GM19397 (cell line): Measurements from ENCODE around the gene MELK.

Source experiments
- ATAC-seq: cut with Tn5 transposase; IDR thresholded peaks from one replicate; pipeline ENCODE4 v1.9.1; 2021; ENCODE audit warnings: mild to moderate bottlenecking, moderate library complexity; ENCODE audit not compliant: unreplicated experiment

The MELK gene

DNA sequence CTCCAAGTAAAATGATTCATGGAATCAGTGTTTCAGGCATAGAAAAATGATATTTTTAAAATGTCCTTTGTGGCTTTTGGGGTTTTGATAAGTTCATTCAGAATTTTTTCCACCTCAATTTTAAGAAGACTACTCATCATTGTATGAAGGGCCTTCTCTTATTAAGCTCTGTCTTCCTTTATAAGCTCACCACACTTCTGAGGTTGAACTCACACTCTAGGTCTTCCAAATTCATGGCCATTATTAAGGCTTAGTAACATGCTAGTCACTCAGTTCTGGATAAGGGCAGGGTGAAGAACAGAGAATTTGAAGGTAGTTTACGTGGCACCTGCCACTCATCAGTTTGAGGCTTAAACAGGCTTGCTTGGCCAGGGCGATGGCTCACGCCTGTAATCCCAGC, 4.2 kb downstream of the MELK start:
- no peak for ATAC-seq

DNA sequence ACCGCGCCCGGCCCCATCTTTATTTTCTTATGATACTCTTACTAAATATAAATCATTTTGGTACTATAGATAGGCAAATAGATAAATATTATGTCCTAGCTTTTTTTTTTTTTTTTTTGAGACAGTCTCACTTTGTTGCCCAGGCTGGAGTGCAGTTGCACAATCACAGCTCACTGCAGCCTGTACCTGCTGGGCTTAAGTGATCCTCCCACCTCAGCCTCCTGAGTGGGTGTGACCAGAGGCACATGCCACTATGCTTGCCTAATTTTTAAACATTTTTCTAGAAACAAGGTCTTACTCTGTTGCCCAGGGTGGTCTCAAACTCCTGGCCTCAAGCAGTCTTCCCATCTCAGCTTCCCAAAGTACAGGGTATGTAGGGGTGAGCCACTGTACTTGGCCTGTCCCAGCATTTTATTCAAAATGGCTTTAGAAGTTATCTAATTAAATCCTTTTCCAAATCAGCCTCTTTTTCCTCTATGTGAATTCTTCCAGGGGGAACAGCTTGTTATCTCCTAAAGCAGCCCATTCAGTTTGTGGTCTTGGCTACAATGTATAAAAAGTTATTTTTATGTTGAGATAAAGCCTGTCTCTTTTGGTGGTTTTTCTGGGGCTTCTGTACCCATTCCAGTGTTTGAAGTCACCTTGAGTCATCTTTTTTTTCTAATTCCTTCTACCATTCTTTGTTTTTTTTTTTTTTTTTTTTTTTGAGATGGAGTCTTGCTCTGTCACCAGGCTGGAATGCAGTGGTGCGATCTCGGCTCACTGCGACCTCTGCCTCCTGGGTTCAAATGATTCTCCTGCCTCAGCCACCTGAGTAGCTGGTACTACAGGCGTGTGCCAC, 12.1 kb downstream of the MELK start:
- ATAC-seq = no peak

DNA sequence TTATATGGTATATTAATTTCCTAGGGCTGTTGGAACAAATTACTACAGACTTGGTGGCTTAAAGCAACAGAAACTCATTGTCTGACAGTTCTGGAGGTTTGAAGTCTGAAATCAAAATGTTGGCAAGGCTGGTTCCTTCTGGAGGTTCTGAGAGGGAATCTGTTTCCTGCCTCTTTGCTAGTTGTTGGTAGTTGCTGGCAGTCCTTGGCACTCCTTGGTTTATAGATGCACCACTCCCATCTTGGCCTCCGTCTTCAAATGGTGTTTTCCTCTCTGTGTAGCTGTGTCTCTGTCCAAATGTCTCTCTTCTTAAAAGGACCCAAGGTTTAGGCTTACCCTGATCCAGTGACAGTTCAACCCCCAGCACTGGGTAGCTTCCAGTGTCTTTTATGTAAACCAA, 17.5 kb downstream of the MELK start:
- ATAC-seq = no peak

DNA sequence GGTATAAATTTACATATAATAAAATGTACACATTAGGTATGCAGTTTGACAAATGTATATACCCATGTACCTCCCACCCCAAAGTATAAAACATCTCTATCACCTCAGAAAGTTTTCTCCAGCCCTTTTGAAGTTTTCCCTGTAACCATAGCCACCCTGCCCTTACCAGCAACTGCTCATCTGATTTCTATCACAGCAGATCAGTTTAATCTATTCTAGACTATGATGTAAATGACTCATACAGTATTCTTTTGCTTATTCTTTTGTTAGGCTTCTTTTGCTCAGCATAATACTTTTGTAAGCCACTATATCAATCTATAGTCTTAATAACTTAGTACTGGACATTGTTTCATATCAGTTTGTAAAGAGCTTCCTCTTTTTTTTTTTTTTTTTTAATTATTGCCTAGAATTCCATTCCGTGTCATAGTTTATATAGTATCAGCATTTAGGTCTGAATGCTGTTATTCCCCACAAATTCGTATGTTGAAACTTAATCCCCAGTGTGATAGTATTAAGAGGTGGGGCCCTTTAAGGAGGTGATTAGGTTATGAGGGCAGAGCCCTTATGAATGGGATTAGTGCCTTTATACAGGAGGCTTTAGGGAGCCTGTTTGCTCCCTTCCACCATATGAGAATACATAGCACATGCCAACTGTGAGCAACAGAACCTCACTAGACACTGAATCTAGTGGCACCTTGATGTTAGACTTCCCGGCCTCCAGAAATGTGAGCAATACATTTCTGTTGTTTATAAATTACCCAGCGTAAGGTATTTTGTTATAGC, 20.3 kb downstream of the MELK start:
- ATAC-seq = no peak

DNA sequence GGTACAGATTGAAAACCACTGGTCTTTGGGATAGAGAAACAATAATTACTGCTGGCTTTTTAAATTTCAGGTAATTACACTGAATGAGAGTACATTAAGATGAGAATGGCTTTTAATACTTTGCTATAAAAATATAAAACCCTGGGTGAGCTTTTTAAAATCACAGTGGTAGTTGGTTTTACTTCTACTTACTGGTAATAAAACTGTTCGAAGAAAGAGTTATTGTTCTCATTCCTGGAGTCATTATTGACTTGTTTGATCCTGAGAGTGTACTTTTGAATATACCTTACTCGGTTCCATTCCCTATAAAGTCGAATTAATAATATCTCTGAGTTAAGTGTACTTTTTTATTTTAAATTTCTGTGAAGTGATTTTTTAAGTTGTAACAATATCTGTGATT, 21.5 kb downstream of the MELK start:
- no peak for ATAC-seq

DNA sequence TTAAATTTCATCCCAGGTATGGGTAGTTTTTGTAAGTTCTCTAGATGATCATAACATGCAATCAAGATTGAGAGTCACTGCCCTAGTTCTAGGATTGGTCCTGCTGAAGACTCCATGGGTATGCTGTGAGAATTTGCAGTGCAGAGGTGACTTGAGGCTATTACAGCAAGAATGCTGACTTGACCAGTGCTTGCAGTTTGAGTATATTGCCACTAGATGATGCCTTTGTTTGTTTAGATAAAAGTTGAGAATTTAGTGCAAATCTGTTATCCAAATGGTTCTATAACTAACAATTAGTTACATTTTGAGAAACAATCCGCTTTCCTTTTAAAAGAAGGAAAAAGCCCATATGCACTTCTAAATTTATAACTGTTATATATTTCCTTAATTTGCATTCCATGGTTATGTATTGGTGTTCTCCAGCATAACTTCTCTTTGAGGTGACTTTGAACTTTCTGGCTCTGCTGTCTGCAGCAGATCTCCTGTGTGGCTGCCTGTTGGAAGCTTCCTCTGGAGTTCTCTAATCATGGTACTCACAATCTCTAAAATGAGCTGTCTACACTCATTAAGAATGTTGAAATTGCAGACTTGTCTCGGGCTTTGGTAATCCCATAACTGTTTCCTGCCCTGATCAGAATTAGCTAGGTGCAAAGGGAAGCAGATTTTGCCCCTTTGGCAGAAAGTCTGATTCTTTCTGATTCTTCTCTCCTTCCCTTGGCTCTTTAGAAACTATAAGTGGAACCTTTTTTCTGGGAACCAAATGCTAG, 24.9 kb downstream of the MELK start:
- no peak for ATAC-seq

DNA sequence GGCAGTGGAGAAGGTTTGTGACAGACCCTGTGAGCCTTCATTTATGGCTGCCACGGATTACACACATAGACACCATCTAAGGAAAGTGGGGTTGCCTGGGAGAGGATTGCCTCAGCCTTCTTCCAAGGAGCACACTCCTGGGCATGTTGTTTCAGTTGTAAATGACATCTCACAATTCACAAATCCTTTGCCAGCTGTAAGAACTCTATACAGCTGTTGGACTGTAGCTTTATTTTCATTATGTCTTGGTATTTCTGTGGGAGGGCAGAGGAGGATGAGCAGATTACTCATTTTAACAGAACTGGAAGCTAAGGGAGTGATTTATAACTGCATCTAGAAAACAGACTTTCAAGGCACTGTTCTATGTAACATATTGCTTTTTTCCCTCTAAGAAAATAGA, 25.6 kb downstream of the MELK start:
- no peak for ATAC-seq

DNA sequence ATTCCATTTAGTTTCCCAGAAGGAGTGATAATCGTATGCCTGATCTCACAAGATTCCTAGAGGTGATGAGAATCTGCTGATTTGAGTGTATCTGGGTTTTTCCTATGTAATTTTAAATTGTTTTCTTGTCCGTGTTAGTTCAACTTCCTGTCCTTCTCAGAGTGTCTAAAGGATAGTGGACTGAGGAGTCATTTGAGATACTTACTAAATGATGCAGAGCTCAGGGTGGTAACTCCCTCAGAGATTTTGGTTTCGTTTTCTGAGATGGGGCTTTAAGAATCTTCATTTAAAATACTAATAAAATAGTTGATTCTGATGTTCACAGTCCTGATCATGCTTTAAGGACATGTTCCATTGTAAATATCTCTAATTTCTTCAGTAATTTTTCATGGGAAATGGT, 30.3 kb downstream of the MELK start:
- no peak for ATAC-seq

DNA sequence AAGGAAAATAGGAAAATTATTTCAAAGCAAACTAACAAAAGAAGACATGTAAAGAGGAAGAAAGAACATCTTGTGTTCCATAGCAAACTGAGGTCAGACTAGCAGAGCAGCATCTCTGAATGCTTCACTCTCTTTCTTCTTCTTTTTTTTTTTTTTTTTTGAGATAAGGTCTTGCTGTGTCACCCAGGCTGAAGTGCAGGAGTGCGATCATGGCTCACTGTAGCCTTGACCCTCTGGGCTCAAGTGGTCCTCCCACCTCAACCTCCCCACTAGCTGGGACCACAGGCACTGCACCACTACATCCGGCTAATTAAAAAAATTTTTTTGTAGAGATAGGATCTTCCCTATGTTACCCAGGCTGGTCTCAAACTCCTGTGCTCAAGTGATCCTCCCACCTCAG, 36.6 kb downstream of the MELK start:
- no peak for ATAC-seq

DNA sequence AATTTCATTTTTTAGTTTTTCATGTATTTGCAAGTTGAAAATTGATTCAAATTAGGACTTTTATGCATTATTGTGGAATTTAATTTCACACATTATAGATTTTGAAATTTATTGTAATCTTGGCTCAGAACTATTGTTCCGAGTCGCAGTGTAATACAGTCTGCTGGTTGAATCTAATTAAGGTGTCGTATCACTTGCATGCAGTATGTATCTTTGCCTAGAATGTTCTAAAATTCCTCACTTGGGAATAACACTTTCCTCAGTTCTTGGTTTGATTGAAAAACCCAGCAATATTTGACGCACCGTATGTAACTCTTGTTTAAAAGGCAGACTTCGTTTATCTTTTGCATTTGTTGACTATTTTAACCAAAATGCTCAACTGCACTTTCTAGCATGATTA, 49.4 kb downstream of the MELK start:
- no peak for ATAC-seq

DNA sequence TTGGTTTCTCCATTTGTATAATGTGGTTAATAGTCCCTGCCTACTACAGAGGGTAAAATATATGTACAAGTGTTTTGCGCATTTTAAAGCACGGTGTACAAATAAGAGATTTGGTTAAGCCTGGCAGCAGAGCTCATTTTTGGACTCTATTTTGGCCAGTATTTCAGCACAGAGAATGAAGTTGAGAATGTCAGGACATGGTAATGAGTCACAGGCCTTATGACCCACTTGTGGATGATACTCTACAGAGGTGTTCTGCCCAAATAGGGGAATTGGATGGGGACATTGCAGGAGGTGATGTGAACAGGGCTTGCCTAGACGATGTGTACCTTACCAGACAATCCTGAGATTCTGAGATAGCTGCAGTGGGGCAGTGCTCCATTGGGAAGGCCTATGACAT, 50.6 kb downstream of the MELK start:
- no peak for ATAC-seq

DNA sequence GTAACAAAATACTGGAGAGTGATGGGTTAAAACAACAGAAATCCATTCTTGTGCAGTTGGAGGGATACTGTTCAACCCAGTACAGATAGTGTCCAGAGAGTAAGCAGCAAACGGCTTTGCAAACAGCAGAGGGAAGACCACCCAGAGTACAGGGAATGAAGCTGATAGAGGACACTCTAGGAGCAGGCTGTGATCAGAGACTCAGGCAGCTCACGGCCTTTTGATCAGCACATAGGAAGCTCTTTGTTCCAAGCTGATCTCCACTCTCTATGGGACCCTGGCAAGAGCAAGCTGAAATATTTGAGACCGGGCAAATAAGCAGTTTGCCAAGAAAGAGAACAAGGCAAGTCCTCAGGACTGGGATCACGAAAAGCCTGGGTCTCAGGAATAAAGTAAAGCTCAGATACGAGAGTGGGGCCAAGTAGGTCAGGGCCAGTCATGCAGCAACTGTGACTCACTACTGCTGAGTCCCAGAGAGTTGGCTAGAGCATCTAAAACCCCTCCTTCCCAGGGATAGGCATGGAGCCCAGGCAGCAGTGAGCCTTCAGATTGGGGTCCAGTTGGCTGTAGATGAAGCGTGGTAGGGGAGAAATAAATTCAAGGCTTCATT, 52.4 kb downstream of the MELK start:
- ATAC-seq = no peak

DNA sequence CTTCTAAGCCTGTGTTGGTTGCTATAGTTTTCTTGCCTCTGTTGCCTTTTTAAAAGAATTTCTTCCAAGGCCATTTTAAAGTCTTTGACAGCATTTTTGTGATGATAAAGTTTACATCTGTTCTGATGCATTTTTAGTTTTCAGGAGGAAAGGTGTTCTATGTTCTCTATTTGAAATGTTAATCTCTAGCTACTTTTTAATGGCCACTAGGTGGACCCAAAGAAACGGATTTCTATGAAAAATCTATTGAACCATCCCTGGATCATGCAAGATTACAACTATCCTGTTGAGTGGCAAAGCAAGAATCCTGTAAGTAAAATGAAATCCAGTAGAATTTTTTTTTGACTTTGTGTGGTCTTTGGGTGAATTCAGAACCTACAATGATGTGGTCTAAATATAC, 60.2 kb downstream of the MELK start:
- ATAC-seq = no peak

DNA sequence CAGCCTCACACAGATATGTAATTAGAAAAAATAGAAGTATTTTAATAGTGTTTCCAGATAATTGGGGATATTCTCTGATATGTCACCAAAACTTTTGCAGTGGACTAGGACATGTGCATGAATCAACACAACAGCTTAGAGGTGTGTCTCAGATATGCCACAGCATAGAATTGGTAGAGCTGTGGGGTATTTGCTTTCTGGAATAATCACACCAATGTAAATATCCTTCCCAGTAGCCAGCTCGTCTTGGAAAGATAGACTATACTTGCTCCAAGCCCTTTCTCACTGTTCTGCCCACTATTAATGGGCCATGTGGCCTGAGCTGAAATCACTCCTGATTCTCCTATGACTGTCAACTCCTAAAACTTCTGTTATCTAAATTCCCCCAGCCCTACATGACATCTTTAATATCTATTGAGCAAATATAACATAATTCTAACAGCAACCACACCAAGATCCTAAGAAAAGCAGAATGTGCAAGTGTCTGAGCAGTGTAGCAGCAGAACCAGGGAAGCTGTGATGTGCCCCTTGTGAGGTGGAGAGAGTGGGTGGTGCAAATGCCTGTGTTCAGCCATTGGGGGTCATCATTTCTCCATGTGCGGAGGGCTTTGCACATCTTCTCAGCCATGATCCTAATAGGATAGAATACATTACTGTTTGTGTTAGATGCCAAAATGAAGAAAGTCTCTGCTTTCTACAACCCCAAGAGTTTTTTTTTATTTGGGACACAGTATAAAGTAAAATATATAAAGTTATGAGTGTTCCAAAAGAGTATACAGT, 65.0 kb downstream of the MELK start:
- no peak for ATAC-seq

DNA sequence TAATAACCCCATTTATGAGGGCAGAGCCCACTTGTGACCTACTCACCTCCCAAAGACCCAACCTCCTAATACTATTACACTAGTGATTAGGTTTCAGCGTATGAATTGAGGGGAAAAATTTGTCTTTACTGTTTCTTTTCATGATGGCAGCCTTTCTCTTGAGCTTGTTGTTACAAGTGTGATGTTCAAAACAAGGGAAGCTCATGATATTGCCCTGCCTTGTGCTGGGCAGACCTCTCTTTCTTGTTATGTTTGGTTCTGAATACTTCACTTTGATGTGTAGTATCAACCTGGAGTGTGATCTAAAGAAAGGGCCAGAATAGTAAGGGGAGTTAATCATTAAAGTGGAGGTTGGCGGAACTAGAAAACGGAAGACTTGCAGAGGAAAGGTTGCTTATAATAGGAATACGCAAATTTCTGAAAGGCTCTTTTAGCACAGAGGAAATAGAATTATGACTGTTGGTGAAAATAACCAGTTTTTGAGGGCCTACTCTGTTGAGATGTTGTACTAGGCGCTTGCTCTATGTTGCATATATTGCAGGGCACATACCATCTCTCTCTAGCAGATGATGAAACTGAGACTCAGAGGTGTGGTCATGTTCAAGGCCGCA, 68.2 kb downstream of the MELK start:
- ATAC-seq = peak; percentile 66

DNA sequence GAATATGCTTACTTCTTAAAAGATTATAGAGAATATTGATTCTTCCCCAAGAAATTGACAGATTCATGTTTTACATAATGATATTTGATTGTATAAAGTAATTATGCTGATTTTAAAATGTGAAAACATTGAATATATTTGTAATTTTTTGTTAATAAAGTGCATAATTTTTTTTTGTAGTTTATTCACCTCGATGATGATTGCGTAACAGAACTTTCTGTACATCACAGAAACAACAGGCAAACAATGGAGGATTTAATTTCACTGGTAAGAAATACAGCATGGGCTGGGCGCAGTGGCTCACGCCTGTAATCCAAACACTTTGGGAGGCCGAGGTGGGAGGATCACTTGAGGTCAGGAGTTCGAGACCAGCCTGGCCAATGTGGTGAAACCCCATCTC, 70.1 kb downstream of the MELK start:
- ATAC-seq = no peak

DNA sequence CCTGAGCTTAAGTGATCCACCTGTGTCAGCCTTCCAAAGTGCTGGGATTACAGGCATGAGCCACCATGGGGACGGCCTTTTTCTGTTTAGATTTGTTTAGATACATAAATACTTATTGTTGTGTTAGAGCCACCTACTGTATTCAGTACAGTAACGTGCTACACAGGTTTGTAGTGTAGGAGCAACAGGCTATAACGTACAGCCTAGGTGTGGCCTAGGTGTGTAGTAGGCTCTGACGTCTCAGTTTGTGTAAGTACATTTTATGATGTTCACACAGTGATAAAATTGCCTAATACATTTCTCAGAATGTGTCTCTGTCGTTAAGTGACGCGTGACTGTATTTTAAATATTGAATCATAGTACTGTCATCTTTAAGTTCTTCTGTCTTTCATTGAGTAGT, 84.1 kb downstream of the MELK start:
- no peak for ATAC-seq

DNA sequence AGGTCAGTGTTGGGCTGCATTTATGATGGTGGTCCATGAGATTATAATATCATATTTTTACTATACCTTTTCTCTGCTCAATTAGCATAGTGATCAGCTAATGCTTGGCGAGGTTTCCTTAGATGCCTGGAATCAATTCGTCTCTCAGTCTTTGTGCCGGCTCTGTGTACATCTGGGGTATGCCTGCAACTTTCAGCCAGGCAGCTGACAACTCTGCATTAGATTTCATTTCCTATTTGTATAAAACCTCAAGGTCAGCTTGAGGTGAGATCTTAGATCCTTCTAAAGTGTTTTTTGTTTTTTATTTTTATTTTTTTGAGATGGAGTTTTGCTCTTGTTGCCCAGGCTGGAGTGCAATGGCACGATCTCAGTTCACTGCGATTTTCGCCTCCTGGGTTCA, 86.8 kb downstream of the MELK start:
- ATAC-seq = no peak

DNA sequence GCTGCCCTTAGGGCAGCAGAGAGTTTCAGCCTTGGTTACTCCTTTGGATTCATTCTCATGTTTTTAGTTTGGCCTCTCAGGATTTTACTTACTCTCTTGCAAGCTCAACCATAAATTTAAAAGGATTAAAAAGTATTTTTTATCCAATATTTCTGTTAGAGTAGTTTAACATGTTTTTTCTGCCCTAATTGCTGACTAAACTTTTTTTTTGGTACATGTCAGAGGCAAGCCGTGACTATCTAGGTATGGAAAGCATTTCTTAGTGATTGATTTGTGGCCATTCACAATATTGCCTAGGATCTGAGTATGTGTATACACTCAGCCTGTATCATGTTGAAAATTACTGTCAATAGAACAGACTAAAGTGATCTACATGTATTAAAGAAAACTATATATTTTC, 92.1 kb downstream of the MELK start:
- ATAC-seq = no peak

DNA sequence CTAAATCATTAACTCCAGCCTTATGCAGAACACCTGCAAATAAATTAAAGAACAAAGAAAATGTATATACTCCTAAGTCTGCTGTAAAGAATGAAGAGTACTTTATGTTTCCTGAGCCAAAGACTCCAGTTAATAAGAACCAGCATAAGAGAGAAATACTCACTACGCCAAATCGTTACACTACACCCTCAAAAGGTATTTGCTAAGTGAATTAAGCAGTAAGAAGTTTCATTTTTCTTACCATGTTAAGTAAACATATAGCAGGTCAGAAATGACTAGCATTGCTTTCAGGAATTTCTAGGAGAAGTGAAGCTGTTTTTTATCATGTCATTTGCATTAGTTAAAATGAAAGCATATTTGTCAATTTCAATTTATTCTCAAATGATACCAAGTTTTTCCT, 92.7 kb downstream of the MELK start:
- no peak for ATAC-seq
